Activated naive CD4-positive, alpha-beta T cell treated with Interleukin-2 at 50 U/mL for 16 hours (primary cell): ENCODE results near the gene PARP14.
"Not testable (repeated sequence)": the region's sequence is repeated elsewhere in the genome, so short reads cannot be mapped to it uniquely, and the experiment has no call there.

Experiments
- DNase-seq: peaks from one replicate; pipeline ENCODE4 v3.0.0-alpha.2; 2020

The PARP14 gene

GRCh38 chr3:122680475-122681283, at the start of gene PARP14:
Gene PARP14, plus strand, starts transcription at chr3:122680839. Its CDS starts 45 bp downstream, at chr3:122680884.
- DNase-seq, result peak; percentile 69

GRCh38 chr3:122635789-122636188, 44.9 kb upstream of the PARP14 start:
- DNase-seq, result no peak

GRCh38 chr3:122636697-122637096, 43.9 kb upstream of the PARP14 start:
- no peak for DNase-seq

- DNase-seq, result no peak
These were observed 40.1 kb upstream of the PARP14 start for GRCh38 chr3:122640437-122640999.

GRCh38 chr3:122642935-122643334, 37.7 kb upstream of the PARP14 start:
- DNase-seq, result no peak

- DNase-seq, result no peak
These were observed 34.3 kb upstream of the PARP14 start for GRCh38 chr3:122646146-122646988.

- not testable (repeated sequence) for DNase-seq
These were observed 29.3 kb upstream of the PARP14 start for GRCh38 chr3:122651233-122651907.

- DNase-seq, result not testable (repeated sequence)
These were observed 28.7 kb upstream of the PARP14 start for GRCh38 chr3:122651962-122652361.

GRCh38 chr3:122658336-122658735, 22.3 kb upstream of the PARP14 start:
- DNase-seq, result not testable (repeated sequence)

GRCh38 chr3:122660297-122660974, 20.2 kb upstream of the PARP14 start:
- no peak for DNase-seq

- peak; percentile 35 for DNase-seq
These were observed 19.0 kb upstream of the PARP14 start for GRCh38 chr3:122661633-122662032.

- DNase-seq, result no peak
These were observed 18.1 kb upstream of the PARP14 start for GRCh38 chr3:122662505-122662904.

- no peak for DNase-seq
These were observed 15.3 kb upstream of the PARP14 start for GRCh38 chr3:122665226-122665786.

- no peak for DNase-seq
These were observed 14.8 kb upstream of the PARP14 start for GRCh38 chr3:122665881-122666280.

- DNase-seq, result peak; percentile 49
These were observed 11.5 kb upstream of the PARP14 start for GRCh38 chr3:122668930-122669730.

GRCh38 chr3:122671553-122671952, 9.1 kb upstream of the PARP14 start:
- DNase-seq, result no peak

- no peak for DNase-seq
These were observed 6.3 kb upstream of the PARP14 start for GRCh38 chr3:122674339-122674738.

GRCh38 chr3:122676759-122677158, 3.9 kb upstream of the PARP14 start:
- no peak for DNase-seq

- DNase-seq, result no peak
These were observed 3.4 kb upstream of the PARP14 start for GRCh38 chr3:122677216-122677615.

GRCh38 chr3:122678506-122678905, 2.1 kb upstream of the PARP14 start:
- DNase-seq, result no peak
